Endodermal cell (in vitro differentiated cells): ENCODE results near the gene PHF20. TPM values are rescaled to one million over a fixed set of nuclear protein-coding genes. Genes with fewer than 3 reads are reported as not detected.
"Not testable (repeated sequence)": the region's sequence is repeated elsewhere in the genome, so short reads cannot be mapped to it uniquely, and the experiment has no call there.

Experiments used
- DNase-seq: peaks from one replicate; pipeline ENCODE4 v3.0.0-alpha.2; 2017
- H3K27ac ChIP-seq: 2 replicates; pipeline ENCODE4 v1.5.1; 2013; ENCODE audit warnings: mild to moderate bottlenecking, low read depth, low read length, moderate library complexity
- H3K27me3 ChIP-seq: 2 replicates; pipeline ENCODE4 v1.6.1; 2013; ENCODE audit warnings: mild to moderate bottlenecking, low read length, moderate library complexity; ENCODE audit not compliant: insufficient read depth, control insufficient read depth, poor library complexity, severe bottlenecking
- H3K36me3 ChIP-seq: 2 replicates; pipeline ENCODE4 v1.7.0; 2013; ENCODE audit warnings: mild to moderate bottlenecking, low read length, moderate library complexity; ENCODE audit not compliant: control insufficient read depth, insufficient read depth
- H3K4me1 ChIP-seq: one replicate; pipeline ENCODE4 v1.7.0; 2013; ENCODE audit warnings: low read length; ENCODE audit not compliant: control insufficient read depth, insufficient read depth
- H3K4me3 ChIP-seq: 2 replicates; pipeline ENCODE4 v1.5.1; 2013; ENCODE audit warnings: mild to moderate bottlenecking, low read length, moderate library complexity
- H3K9ac ChIP-seq: 2 replicates; pipeline ENCODE4 v1.6.1; 2013; ENCODE audit warnings: mild to moderate bottlenecking, low read length, moderate library complexity; ENCODE audit not compliant: poor library complexity, severe bottlenecking; ENCODE audit errors: extremely low read depth
- H3K9me3 ChIP-seq: 2 replicates; pipeline ENCODE4 v1.6.1; 2013; ENCODE audit warnings: mild to moderate bottlenecking, low read length, moderate library complexity; ENCODE audit not compliant: control insufficient read depth
- H3K27ac Mint-ChIP-seq: 2 replicates; pipeline ENCODE4 v1.8.0; 2020; ENCODE audit warnings: mixed read lengths
- H3K27me3 Mint-ChIP-seq: 2 replicates; pipeline ENCODE4 v1.8.0; 2021; ENCODE audit warnings: mild to moderate bottlenecking, mixed read lengths; ENCODE audit not compliant: insufficient read depth
- H3K36me3 Mint-ChIP-seq: 2 replicates; pipeline ENCODE4 v1.8.0; 2020; ENCODE audit warnings: low read depth, mixed read lengths
- H3K4me1 Mint-ChIP-seq: 2 replicates; pipeline ENCODE4 v1.8.0; 2020; ENCODE audit warnings: mixed read lengths
- H3K4me3 Mint-ChIP-seq: 2 replicates; pipeline ENCODE4 v1.8.0; 2020; ENCODE audit warnings: mild to moderate bottlenecking, moderate library complexity, mixed read lengths
- H3K9me3 Mint-ChIP-seq: 2 replicates; pipeline ENCODE4 v1.8.0; 2020; ENCODE audit warnings: mild to moderate bottlenecking, mixed read lengths
- CTCF ChIP-seq: fragments of 200-600 bp; sonication (generic); conservative IDR thresholded peaks from 2 replicates; pipeline ENCODE4 v1.5.0; 2021; ENCODE audit warnings: antibody characterized with exemption, mild to moderate bottlenecking
- WGBS, 2 experiments: methylation state at CpG; one replicate each; pipeline versions ENCODE4 v1.1.5 to v1.1.7; 2013; ENCODE audit warnings: missing lambda C conversion rate in 2 of 2, mixed read lengths in 1 of 2; ENCODE audit not compliant: insufficient coverage in 1 of 2, insufficient read length in 1 of 2; 5-methylcytosine and 5-hydroxymethylcytosine counted together
- total RNA-seq, 2 donors: library from RNA; stranded (reverse); fragmentation: NEBNext Ultra II Directional in 1 of 2; extraction: Animal tissue kit (Norgen Biotek cat#: 25700) in 1 of 2; gene quantifications; 2 replicates in 1 of 2; 3 replicates in 1 of 2; pipeline ENCODE4 v1.2.1, GENCODE V29; 2021

PHF20 gene
- total RNA-seq, 2 donors from 2014 or later: 68.1 to 78.8 TPM

- H3K27ac Mint-ChIP-seq: peak overlapping the region; percentile 100
- WGBS, 2 experiments: 0 to 6% methylated on average over 6 to 8 of the region's 8 CpGs
- H3K27me3 Mint-ChIP-seq: no peaks in the 10 kb centered on the region
- no peaks in the 10 kb centered on the region for H3K4me1 ChIP-seq
- H3K27me3 ChIP-seq: no peaks in the 10 kb centered on the region
- peak overlapping the region; percentile 87 for H3K27ac ChIP-seq
- peaks cover 33% of the 10 kb centered on the region for H3K36me3 Mint-ChIP-seq
- peak; percentile 30 for DNase-seq
- H3K9me3 Mint-ChIP-seq: no peaks in the 10 kb centered on the region
- H3K9me3 ChIP-seq: no peaks in the 10 kb centered on the region
- peak overlapping the region; percentile 95 for H3K9ac ChIP-seq
- H3K4me3 ChIP-seq: peak overlapping the region; percentile 92
- H3K4me3 Mint-ChIP-seq: peak overlapping the region; percentile 100
- peaks cover 18% of the 10 kb centered on the region for H3K4me1 Mint-ChIP-seq
- TF ChIP-seq CTCF: no peak
- H3K36me3 ChIP-seq: peaks cover 28% of the 10 kb centered on the region
These were observed 28.9 kb upstream of the PHF20 start for GRCh38 chr20:35742741-35743523.

GRCh38 chr20:35743693-35744491 is 27.9 kb upstream of the PHF20 start:
- no peaks in the 10 kb centered on the region for H3K9me3 ChIP-seq
- TF ChIP-seq CTCF: no peak
- peaks cover 19% of the 10 kb centered on the region for H3K36me3 ChIP-seq
- H3K9me3 Mint-ChIP-seq: no peaks in the 10 kb centered on the region
- peaks cover 23% of the 10 kb centered on the region for H3K36me3 Mint-ChIP-seq
- peak; percentile 39 for DNase-seq
- peaks cover 13% of the 10 kb centered on the region for H3K4me1 Mint-ChIP-seq
- H3K4me3 ChIP-seq: peak overlapping the region; percentile 92
- no peaks in the 10 kb centered on the region for H3K27me3 ChIP-seq
- peak overlapping the region; percentile 95 for H3K9ac ChIP-seq
- H3K27ac ChIP-seq: no peak overlapping the region
- peak overlapping the region; percentile 100 for H3K27ac Mint-ChIP-seq
- peak overlapping the region; percentile 100 for H3K4me3 Mint-ChIP-seq
- H3K4me1 ChIP-seq: no peaks in the 10 kb centered on the region
- no peaks in the 10 kb centered on the region for H3K27me3 Mint-ChIP-seq
- 92 to 97% methylated on average over 13 to 15 of the region's 15 CpGs for WGBS, 2 experiments

- peaks cover 19% of the 10 kb centered on the region for H3K36me3 Mint-ChIP-seq
- 91 to 100% methylated on average over 2 to 3 of the region's 3 CpGs for WGBS, 2 experiments
These were observed 27.3 kb upstream of the PHF20 start for GRCh38 chr20:35744492-35744841.

More at GRCh38 chr20:35744492-35744841, 27.3 kb upstream of the PHF20 start:
- DNase-seq: peak; percentile 26
- H3K27ac Mint-ChIP-seq, H3K4me3 ChIP-seq, H3K9ac ChIP-seq, H3K9me3 Mint-ChIP-seq, H3K9me3 ChIP-seq, H3K4me1 ChIP-seq, H3K27me3 ChIP-seq, H3K4me3 Mint-ChIP-seq, H3K27me3 Mint-ChIP-seq, H3K27ac ChIP-seq: not testable (repeated sequence)
- peaks cover 14% of the 10 kb centered on the region for H3K36me3 ChIP-seq
- peaks cover 10% of the 10 kb centered on the region for H3K4me1 Mint-ChIP-seq
